NCI-H82 treated with DMSO at 0.1 percent for 48 hours (cell line): ENCODE results near the gene PDX1.

Source experiments
- DNase-seq: peaks from one replicate; lab custom pipeline; 2025; ENCODE audit not compliant: unreplicated experiment; lab: John Stamatoyannopoulos, UW

PDX1 gene

GRCh38 chr13:27921961-27922882 is 2.4 kb downstream of the PDX1 start:
- DNase-seq, result no peak

GRCh38 chr13:27922883-27923612 is 3.2 kb downstream of the PDX1 start:
- no peak for DNase-seq

- DNase-seq, result no peak
Measured at GRCh38 chr13:27923794-27924528, 4.2 kb downstream of the PDX1 start.

DNA sequence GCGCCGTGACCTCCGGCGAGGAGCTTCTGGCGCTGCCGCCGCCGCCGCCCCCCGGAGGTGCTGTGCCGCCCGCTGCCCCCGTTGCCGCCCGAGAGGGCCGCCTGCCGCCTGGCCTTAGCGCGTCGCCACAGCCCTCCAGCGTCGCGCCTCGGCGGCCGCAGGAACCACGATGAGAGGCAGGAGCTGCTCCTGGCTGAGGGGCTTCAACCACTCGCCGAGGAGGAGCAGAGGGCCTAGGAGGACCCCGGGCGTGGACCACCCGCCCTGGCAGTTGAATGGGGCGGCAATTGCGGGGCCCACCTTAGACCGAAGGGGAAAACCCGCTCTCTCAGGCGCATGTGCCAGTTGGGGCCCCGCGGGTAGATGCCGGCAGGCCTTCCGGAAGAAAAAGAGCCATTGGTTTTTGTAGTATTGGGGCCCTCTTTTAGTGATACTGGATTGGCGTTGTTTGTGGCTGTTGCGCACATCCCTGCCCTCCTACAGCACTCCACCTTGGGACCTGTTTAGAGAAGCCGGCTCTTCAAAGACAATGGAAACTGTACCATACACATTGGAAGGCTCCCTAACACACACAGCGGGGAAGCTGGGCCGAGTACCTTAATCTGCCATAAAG is 4.8 kb downstream of the PDX1 start:
- no peak for DNase-seq

DNA sequence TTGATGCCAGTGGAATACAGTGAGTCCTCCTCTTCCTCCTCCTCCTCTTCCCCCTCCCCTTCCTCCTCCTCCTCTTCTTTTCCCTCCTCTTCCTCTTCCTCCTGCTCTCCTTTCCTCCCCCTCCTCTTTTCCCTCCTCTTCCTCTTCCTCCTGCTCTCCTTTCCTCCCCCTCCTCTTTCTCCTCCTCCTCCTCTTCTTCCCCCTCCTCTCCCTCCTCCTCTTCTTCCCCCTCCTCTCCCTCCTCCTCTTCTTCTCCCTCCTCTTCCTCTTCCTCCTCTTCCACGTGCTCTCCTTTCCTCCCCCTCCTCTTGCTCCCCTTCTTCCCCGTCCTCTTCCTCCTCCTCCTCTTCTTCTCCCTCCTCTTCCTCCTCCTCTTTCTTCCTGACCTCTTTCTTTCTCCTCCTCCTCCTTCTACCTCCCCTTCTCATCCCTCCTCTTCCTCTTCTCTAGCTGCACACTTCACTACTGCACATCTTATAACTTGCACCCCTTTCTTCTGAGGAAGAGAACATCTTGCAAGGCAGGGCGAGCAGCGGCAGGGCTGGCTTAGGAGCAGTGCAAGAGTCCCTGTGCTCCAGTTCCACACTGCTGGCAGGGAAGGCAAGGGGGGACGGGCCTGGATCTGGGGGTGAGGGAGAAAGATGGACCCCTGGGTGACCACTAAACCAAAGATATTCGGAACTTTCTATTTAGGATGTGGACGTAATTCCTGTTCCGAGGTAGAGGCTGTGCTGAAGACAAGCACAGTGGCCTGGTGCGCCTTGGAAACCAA is 5.6 kb downstream of the PDX1 start:
- DNase-seq, result no peak

DNA sequence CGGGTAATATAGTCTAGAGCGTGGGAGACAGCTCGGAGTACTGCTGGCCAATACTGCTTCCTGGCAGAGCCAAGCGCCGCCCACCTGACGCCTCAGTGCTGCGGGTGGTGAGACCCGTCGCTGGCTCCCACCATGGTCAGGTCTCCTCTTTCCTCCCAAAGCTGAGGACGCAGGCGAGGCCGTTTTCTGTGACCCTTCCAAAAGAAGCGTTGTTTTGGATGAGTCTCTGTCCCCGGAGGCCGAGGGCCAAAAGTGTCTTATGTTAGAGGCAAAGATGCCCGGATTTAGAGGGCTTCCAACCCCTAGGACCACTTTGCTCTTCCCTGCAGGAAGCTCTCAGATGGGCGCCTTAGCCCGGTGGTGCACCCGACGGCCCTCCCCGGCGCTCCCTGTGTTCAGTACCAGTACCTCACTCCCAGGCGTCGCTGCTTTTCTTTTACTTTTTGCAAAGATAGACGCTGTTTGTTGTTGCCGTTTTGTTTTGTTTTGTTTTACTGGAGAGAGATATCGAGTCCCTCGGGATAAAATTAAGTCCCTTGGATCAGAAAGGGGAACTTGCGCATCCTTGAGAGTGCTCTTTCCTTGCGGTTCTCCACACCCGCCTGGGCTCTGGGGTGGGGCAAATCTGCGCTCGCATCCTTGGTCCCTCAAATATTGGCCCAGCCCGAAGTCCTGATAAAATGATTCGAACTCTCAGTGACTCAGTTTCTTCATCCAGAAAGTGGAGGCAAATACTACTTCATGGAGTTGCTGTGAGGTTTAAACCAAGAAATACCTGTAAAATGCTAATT is 7.0 kb downstream of the PDX1 start:
- DNase-seq, result no peak

DNA sequence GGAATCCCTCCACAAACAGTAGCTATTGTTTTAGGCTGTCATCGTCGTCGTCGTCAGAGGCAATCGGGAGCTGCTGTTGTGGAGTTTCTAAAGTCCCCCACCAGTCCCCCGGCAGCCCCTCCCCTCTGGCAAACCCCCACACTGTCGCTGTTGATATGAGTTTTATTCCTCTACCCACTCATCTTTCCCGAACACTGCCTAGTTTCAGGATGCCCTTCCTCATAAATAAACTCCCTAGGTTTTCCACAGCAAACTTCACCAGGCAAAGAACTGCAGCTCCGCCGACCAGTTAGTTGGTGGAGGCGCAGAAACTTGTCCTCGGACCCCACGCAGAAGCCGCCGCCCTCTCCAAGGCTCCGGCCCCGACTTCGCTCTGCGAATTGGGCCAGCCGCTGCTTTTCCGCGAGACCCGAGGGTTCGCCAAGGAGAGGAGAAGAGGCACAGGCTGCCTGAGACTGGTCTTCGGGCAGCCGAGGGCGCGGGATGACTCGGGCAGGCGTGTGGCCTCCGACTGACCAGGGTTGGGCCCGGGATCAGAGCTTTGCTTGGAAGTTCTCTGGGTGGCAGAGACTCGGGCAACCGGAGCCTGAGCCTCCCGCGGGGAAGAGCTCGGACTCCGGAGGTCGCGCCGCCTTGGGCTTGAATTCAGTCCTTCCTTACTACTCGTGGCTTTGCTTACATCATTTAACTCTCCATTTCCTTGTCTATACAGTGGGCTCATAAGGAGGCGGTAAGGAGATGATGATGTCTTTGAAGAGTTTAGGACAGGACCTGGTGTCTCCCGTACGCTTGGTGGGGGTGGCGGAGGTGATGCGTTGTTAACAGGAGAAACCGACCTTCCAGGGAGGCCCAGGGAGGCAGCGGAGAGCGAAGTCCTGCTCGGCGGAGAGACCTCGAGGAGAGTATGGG is 7.9 kb downstream of the PDX1 start:
- no peak for DNase-seq

- no peak for DNase-seq
Measured at GRCh38 chr13:27928353-27928804, 8.6 kb downstream of the PDX1 start.

DNA sequence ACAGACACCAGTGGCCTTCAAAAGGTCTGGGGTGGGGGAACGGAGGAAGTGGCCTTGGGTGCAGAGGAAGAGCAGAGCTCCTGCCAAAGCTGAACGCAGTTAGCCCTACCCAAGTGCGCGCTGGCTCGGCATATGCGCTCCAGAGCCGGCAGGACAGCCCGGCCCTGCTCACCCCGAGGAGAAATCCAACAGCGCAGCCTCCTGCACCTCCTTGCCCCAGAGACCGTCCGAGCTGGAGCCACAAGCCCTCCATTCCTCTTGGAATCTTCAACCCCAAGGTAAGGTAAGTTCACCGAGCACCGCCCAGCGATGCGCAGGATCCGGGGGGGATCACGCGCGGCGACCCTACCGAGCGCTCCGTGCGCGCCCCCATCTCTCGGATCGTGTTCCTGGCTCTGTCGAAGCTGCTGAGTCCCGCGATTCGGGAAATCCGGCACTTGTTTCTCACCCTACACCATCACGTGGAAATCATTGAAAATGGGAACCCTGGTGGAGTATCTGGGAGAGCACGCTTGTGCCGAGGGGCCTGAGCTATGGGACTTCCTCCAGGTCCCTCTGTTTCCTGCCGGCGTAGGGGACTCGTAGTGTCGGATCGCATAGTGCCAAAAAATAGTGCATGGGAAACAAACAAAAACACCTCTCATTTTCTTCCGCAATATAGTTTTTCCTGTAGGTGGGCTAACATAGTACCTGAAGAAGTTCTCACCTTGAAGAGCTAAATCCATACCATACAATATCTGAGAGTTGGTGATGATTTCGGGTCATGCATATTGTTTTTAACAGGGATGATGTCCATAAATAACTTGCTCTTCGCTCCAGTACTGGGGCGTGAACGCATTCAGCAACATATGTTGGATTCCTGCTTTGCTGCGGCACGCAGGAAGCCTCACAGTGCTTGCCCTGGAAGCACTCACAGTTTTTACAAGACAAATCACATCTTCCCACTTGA is 9.3 kb downstream of the PDX1 start:
- DNase-seq, result no peak

- no peak for DNase-seq
Measured at GRCh38 chr13:27929868-27930267, 10.1 kb downstream of the PDX1 start.

DNA sequence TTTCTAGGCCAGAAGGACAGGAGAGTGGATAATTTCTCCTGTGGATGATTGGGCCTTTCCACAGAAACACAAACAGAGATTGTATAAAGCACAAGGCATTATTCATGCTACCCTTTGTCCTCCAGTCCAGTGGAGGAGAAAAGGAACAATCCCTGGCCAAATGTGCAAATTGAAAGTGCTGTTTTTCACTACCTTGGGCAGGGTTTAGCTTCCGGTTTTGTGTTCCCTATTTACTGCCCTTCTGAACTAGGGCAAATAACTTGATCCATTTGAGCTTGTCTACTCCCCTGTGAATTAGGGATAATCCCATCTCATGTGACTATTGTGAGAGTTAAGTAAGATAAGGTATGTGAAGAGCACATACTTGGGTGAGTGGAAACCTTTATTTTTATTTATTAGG is 13.3 kb downstream of the PDX1 start:
- DNase-seq, result no peak

- no peak for DNase-seq
Measured at GRCh38 chr13:27933580-27934328, 14.0 kb downstream of the PDX1 start.

DNA sequence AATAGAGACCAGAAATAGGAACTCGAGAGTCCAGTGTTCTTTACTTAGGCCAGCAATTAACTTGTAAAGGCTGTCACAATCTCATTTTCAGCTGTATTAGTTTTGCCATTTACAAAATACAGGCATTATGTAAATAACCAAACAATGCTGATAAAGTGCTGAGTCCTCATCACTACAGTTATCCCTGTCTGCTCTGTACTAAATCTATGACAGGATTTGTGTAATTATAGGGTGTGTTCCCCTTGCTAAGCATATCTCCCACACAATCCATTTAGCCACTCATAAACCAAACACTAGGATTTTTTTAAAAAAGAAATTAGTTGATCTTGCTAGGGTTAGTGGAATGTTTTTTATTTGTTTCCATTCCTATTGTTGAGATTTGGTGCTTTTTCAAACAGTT is 23.2 kb downstream of the PDX1 start:
- DNase-seq, result no peak

DNA sequence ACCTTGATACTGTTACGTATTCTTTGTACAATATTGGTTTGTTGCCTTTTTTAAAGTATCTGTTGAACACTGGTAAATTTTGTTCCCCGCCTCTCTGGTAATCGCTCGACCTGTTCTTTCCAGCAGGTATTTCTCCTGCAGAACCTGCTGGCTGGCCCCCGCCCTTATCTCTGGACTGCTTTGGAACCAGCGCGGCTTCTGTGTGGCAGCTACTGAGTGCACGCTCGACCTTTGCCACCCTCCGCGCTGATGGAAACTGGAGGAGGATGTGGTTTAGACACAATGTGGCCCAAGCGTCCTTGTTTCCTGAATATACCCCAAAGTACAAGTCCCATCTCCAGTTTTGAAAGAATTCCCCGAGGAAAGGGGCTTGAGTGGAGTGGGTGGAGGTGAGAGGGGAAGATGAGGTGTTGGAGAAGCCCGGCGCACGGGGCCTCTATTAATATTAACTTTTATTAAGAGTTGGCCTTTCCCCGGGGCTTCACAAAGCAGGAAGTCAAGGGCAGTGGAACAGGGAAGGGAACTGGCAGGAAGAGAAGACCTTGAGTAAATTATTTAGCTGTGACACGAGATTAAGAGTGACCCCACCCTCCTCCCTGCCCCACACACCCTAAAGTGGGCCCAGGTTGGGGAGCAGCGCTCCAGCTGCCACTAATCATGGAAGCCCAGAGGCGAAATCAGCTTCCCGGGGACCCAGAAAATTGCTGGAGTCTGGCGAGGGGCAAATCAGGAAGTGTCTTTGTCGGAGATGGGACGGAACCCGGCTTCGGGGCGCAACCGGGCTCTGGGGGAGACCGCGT is 33.3 kb downstream of the PDX1 start:
- DNase-seq, result no peak

DNA sequence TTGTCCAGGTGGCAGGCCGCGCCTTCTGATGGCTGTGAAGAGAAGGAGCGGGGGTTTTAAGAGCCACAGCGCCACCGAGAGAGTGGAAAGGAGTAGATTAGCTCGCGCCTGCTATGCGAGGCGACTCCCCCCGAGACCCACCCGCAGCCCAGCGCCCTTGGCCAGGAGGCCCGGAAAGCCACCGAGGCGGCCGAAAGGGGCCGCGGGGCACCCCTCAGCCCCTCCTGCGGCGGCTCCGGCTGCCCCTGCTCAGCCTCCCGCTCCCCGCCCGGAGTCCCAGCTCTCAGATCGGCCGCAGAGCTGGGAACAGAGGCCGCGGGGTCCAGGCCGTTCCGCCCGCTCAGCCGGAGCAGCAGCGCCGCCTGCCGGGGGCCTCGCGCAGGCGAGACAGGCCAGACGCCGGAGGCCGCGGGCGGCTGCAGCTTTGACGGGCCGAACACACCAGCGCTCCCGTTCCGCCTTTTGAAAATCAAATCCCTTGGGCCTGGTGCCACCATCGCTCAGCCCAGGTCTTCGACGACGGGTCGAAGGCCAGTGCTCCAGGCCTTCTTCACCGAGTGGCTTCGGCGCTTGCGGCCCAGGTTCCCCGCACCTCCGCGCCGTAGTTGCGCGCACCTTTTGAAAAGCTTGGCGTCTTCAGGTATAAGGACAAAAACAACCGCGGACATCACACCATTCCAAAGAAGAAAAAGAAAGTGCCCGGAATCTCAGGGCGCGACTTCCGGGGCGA is 34.0 kb downstream of the PDX1 start:
- DNase-seq, result no peak
